ENCODE results near the gene HOGA1.

Gene HOGA1

DNA sequence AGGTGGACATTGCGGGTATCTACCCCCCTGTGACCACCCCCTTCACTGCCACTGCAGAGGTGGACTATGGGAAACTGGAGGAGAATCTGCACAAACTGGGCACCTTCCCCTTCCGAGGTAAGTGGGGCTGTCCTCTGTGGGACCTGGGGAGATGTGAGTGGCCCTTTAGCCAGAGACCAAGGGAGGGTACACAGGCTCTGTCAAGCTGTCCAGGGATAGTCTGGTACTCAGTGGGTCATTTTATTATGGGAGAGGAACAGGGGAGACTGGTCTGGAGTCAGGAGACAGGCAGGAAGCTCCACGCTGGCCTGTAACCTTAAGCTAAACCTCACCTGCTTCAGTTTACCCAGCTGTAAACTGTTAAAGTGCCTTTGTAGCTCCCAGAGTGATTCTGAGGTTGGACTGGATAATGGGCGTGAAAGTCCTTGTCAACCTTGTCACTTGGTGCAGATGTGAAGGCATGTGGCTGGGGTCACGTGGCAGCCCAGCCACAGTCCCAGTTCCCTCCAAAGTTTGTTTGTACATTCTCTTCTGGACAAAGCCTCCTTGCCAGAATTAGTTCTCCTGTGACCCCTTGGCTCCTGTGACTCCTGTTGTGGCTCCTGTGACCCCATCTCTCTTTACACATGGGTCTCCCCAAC lies 729 bp downstream of the HOGA1 start:
- Mint-ChIP-seq H3K27me3 (no peaks in the 10 kb centered on the region), H3K4me1 (ENCODE audit: low read depth) (no peaks in the 10 kb centered on the region), H3K36me3 (ENCODE audit: low read depth) (no peaks in the 10 kb centered on the region), H3K27ac (no peak overlapping the region), H3K9me3 (no peaks in the 10 kb centered on the region), H3K4me3 (no peak overlapping the region)

DNA sequence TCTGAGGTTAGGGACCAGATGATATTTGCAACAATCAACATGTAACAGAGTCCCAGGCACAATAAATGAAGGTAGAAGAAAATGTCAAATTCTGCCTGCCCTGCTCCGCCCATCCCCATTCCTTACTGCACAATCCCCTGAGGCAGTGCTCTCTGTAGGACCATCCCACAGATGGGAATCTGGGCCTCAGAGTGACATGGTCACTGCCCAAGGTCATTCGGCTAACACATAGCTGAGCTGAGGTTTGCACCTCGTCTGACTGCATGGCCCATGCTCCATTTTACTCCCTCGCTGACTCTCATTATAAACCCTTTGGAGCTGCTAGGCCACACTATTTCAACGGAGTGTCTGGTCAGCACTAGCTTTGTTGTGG lies 1.2 kb downstream of the HOGA1 start:
- Mint-ChIP-seq H3K4me1 (ENCODE audit: low read depth) (no peaks in the 10 kb centered on the region), H3K9me3 (no peaks in the 10 kb centered on the region), H3K27me3 (no peaks in the 10 kb centered on the region), H3K27ac (no peak overlapping the region), H3K4me3 (no peak overlapping the region), H3K36me3 (ENCODE audit: low read depth) (no peaks in the 10 kb centered on the region)

DNA sequence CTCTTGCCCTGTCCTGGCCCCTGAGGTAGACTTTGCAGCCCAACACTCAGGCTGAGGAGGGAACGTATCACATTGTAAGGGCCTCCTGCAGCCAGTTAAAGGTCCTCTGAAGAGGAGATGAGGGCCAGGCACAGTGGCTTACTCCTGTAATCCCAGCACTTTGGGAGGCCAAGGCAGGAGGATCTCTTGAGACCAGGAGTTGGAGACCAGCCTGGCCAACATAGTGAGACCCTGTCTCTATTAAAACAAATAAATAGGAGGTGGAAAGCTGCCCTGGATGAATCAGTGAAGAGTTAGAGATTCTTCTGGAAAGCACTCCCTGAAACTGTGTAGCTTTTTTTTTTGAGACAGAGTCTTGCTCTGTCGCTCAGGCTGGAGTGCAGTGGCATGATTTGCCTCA lies 3.0 kb downstream of the HOGA1 start:
- no peaks in the 10 kb centered on the region for H3K27me3 Mint-ChIP-seq
- H3K9me3 Mint-ChIP-seq = no peaks in the 10 kb centered on the region
- H3K27ac Mint-ChIP-seq = no peak overlapping the region
- no peak overlapping the region for H3K4me3 Mint-ChIP-seq
- H3K36me3 Mint-ChIP-seq (ENCODE audit: low read depth) = no peaks in the 10 kb centered on the region
- H3K4me1 Mint-ChIP-seq (ENCODE audit: low read depth) = no peaks in the 10 kb centered on the region

DNA sequence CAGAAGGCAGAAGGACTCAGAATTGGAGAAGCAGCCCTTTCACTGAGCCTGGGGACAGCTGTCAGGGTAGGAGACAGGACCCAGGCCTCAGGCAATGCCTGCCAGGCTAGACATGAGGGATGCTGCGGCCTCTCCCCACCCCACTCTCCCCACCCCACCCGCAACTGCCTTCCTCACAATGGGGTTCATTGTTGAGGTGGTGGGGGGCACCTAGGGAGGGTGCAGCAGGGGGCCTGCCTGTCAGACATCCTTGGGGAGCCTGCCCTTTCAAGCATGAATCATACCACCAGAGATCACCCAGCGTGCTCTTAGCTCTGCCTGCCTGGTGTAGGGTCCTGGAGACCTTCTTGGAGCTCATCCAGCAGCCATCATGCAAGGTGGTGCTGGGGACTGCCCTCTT lies 5.3 kb downstream of the HOGA1 start, which contains the start of gene C10orf62:
Gene C10orf62, plus strand, starts transcription at position 243 of the 400 bp plus-strand sequence. CDS start 177 bp downstream, outside the sequence.
- Mint-ChIP-seq H3K27ac (no peak within 1 kb of the TSS), H3K9me3 (no peaks in the 10 kb centered on the region), H3K4me1 (ENCODE audit: low read depth) (no peaks in the 10 kb centered on the region), H3K4me3 (no peak within 1 kb of the TSS), H3K27me3 (no peaks in the 10 kb centered on the region), H3K36me3 (ENCODE audit: low read depth) (no peaks in the 10 kb centered on the region)

DNA sequence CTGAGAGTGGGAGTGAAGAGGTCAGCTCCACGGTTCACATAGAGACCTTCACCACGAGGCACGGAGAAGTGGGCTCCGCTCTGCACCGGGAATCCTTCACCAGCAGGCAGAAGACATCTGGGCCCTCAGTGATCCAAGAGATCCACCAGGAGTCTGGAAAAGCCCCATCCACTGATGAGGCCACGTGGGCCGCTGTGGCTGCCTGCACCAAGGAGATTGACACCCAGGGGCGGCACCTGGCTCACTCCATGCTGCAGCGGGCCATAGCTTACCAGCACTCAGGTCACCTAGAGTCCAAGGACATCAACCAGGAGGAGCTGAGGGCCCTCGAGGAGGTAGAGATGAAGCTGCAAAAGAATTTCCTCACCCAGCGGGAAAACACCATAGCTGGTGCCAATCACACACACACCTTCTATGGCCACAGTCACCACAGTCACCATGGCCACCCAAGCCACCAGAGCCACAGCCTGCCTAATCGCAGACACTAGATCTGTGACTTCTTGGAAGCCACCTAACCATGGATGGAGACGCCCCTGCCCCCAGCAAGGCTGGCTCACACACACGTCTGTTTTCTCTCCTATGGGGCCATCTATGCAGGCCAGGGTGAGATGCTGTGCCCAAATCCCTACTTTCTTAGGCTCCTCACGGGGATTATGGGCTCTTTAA lies 6.0 kb downstream of the HOGA1 start:
- Mint-ChIP-seq H3K4me3 (no peak overlapping the region), H3K27ac (no peak overlapping the region), H3K9me3 (no peaks in the 10 kb centered on the region), H3K27me3 (no peaks in the 10 kb centered on the region), H3K36me3 (ENCODE audit: low read depth) (no peaks in the 10 kb centered on the region), H3K4me1 (ENCODE audit: low read depth) (no peaks in the 10 kb centered on the region)

DNA sequence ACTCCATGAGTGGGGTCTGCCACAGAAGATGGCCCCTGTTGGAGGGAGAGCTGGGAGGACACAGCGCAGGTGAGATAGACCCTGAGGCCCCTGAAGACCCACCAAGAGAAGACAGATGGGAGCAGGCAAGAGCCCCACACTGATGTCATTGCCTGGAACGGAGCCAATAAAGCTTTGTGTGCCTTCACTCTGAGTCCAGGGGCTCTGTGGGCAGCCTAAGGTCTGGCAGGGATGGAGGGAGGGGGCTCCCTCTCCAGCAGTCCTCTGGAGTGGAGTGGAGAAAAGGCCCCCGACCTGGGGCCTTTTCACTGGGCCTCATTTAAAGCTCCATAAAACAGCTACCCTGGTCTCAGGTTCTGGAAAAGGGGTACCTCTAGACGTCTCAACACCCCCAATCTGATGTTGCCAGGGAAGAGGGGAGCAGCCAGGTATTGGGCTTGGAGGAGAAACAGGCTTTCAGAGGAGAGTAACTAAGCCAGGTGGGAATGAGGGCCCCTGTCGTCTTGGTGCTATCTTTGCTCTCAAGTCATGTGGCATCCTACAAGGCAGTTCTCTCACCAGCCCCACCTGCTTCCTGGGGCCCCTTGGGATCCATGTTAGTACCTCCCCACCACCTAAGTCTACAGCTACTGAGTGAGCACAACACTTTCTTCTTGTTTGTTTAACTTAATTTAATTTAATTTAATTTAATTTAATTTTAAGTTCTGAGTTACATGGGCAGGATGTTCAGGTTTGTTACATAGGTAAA lies 6.7 kb downstream of the HOGA1 start:
- Mint-ChIP-seq H3K27ac (no peak overlapping the region), H3K27me3 (no peaks in the 10 kb centered on the region), H3K4me3 (no peak overlapping the region)

DNA sequence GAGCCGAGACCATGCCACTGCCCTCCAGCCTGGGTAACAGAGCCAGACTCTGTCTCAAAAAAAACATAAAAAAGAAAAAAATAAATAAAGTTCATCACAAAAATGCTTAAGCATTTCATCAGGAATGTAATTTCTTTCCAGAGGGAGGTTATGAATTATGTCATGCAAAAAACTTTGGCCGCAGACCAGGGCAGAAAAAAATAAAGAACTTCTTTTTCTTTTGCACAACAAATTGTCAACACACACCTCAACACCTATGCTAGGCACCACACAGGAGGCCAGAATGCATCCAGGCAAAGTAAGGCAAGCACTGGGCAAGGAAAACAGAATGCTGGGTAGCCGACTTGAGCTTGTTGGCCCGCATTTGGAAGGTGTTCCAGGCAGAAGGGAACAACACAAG lies 9.2 kb downstream of the HOGA1 start:
- Mint-ChIP-seq H3K27me3 (no peaks in the 10 kb centered on the region), H3K36me3 (ENCODE audit: low read depth) (no peaks in the 10 kb centered on the region), H3K9me3 (no peaks in the 10 kb centered on the region), H3K4me3 (no peak overlapping the region), H3K4me1 (ENCODE audit: low read depth) (no peaks in the 10 kb centered on the region), H3K27ac (no peak overlapping the region)

More for the DNA sequence above, 6.7 kb downstream of the HOGA1 start:
- no peaks in the 10 kb centered on the region for H3K9me3 Mint-ChIP-seq
- H3K4me1 Mint-ChIP-seq (ENCODE audit: low read depth) = no peaks in the 10 kb centered on the region
- H3K36me3 Mint-ChIP-seq (ENCODE audit: low read depth) = no peaks in the 10 kb centered on the region

DNA sequence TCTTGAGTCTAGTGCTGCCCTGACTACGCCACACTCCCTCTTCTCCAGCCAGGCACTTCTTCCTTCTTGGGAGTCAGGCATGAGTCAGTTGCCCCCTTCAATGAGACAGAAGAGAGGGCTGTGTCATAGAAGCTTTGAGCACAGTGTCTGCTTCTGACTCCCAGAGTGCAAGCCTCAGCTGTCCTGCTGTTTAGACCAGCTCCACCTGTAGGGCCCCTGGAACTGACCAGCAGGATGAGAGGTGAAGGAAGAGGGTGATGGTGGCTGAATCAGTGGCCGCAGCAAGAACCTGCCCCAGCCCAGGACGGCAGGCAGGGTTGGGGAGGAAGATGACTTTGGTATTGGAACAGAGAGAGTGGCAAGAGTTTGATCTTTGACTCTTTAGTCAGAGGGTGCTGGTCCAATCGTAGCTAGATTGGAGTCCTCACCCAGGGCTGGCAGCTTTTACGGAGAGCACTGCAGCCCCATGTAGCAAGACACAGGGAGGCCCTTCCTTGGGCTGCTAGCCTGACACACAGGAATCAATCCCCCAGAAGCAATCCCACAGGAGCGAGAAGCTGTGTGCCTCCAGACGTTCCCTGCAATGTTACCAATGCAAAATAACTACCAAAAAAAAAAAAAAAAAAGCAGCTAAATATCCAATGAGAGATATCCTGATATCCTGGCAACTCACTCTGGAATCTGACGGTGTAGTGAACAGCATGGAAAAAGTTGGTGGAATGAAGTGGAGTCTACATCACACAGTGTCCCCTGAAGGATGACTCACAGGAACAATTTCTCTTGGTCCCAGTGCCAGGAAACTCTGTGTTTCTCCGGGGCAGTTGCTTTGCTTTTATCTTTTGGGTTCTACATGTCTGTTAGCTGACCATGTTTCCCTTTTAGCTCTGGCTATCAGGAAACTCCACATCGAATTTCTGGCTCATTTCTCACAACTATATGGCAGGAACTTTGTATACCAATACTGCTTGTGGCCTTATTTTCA lies 12.2 kb downstream of the HOGA1 start:
- H3K9me3 Mint-ChIP-seq = no peaks in the 10 kb centered on the region
- no peaks in the 10 kb centered on the region for H3K36me3 Mint-ChIP-seq (ENCODE audit: low read depth)
- no peak overlapping the region for H3K4me3 Mint-ChIP-seq
- no peak overlapping the region for H3K27ac Mint-ChIP-seq
- no peaks in the 10 kb centered on the region for H3K27me3 Mint-ChIP-seq
- no peaks in the 10 kb centered on the region for H3K4me1 Mint-ChIP-seq (ENCODE audit: low read depth)

DNA sequence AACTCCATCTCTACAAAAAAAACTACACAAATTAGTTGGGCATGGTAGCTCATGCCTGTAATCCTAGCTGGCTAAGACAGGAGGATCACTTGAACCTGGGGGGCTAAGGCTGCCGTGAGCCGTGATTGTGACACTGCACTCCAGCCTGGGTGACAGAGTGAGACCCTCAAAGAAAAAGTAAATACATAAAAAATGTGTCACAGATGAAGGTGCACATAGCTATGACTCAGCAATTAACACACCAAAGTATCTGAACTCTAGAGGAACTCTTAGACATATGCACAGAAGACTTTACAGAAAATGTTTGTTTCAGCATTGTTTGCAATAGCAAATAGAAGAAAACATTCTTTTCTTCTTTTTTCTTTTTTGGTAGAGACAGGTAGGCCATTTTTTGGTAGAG lies 13.6 kb downstream of the HOGA1 start:
- H3K4me1 Mint-ChIP-seq (ENCODE audit: low read depth) = no peaks in the 10 kb centered on the region
- no peak overlapping the region for H3K4me3 Mint-ChIP-seq
- no peaks in the 10 kb centered on the region for H3K27me3 Mint-ChIP-seq
- H3K9me3 Mint-ChIP-seq = no peaks in the 10 kb centered on the region
- no peak overlapping the region for H3K27ac Mint-ChIP-seq
- no peaks in the 10 kb centered on the region for H3K36me3 Mint-ChIP-seq (ENCODE audit: low read depth)

DNA sequence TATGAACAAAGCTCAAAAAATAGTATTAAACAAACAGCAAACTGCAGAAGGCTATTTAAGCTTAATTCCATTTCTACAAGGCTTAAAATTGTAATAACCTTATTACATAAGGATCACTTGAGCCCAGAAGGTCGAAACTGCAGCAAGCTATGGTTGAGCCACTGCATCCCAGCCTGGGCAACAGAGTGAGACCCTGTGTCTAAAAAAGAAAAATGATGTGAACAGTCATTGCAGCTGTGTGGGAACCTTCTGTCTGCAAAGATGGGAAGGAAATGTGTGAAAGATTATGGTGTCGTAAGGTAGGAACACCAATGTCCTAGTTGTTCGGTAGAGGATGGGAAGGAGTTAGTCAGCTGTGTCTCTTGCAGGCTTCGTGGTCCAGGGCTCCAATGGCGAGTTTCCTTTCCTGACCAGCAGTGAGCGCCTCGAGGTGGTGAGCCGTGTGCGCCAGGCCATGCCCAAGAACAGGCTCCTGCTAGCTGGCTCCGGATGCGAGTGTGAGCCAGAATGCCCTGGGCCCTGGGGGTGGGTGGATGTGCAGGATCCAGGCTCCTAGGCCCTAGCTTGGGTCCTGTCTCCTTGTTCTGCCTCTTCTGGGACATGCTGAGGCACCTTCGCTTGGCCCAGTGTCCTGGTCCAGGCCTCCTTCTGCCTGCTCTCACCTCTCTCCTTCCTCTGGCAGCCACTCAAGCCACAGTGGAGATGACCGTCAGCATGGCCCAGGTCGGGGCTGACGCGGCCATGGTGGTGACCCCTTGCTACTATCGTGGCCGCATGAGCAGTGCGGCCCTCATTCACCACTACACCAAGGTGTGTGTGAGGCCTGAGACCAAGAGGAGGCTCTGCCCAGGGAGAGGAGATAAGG lies 14.4 kb downstream of the HOGA1 start:
- H3K4me1 Mint-ChIP-seq (ENCODE audit: low read depth) = no peaks in the 10 kb centered on the region
- H3K4me3 Mint-ChIP-seq = no peak overlapping the region
- no peaks in the 10 kb centered on the region for H3K27me3 Mint-ChIP-seq
- H3K36me3 Mint-ChIP-seq (ENCODE audit: low read depth) = no peaks in the 10 kb centered on the region
- no peak overlapping the region for H3K27ac Mint-ChIP-seq
- H3K9me3 Mint-ChIP-seq = no peaks in the 10 kb centered on the region

DNA sequence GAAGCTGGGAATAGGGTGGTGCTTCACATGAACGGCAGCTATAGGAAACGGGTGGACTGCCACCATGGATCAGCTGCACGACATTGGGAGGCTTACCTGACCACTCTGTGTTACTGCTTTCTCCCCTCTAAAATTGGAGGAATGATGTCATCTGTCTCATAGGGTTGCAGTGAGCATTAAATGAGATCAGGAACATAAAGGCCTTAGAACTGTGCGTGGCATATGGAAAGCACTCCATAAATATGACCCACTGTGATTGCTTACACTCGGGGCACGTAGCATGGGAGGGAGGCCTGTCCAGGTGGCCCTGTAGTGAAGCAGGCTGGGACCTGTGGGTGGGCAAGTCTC lies 15.1 kb downstream of the HOGA1 start:
- no peak overlapping the region for H3K4me3 Mint-ChIP-seq
- H3K27ac Mint-ChIP-seq = no peak overlapping the region
- H3K36me3 Mint-ChIP-seq (ENCODE audit: low read depth) = no peaks in the 10 kb centered on the region
- H3K4me1 Mint-ChIP-seq (ENCODE audit: low read depth) = no peaks in the 10 kb centered on the region
- H3K9me3 Mint-ChIP-seq = no peaks in the 10 kb centered on the region
- H3K27me3 Mint-ChIP-seq = no peaks in the 10 kb centered on the region

DNA sequence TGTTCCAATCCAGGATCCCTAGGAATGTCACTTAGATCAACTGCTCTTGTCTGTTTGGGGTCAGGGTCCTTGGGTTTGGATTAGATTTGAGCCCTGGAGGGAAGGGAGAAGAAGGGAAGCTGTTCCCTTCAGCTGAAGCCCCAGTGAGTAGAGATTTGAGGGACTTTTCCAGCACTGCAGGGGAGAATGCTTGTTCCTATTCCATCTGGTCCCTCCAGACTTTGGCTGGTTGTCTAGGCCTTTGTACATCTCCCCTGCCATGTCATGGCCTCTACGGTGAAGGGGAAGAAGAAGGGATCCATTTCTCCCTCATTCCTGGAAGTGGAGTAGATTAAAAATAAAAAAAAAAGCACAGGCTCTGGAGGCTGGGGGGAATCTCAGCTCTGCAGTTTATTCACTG lies 16.4 kb downstream of the HOGA1 start:
- Mint-ChIP-seq H3K27me3 (no peaks in the 10 kb centered on the region), H3K36me3 (ENCODE audit: low read depth) (no peaks in the 10 kb centered on the region), H3K27ac (no peak overlapping the region), H3K4me3 (no peak overlapping the region), H3K4me1 (ENCODE audit: low read depth) (no peaks in the 10 kb centered on the region), H3K9me3 (no peaks in the 10 kb centered on the region)

DNA sequence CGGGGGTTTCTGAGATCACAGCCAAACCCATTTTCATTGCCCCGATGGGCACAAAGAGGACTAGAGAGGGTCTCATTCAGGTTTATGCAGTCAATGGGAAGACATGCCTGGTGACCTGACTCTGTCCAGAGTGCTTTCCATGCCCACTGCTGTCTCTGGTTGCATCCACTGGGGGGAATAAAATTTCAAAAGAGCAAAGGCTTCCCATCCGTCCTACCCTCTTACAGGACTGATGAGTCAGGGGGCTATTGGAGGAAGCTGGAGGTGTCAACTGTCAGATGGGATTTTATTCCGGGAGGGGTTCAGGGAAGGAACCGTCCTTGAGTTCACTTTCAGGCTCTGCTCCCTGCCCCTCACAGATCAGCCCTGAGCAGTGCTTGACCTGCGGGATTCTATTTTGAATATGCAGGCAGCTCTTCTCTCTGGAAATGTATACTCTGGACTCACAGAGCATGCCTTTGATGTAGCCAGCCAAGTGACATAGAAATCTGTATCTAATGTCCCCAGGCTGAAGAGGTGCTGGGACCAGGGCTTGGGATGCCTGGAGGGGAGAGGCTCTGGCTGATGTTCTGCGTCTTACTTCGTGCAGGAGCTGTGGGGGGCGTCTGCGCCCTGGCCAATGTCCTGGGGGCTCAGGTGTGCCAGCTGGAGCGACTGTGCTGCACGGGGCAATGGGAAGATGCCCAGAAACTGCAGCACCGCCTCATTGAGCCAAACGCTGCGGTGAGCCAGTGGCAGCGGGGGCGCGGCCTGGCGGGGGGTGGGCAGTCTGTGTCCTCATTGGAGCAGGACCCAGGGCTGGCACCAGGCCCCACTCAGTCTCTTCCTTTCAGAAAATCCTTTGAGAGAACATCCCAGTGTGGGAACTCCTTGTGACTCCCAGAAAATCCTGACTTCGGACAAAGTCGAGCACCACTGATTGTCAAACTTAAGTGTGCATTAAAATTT lies 17.4 kb downstream of the HOGA1 start:
- Mint-ChIP-seq H3K36me3 (ENCODE audit: low read depth) (no peaks in the 10 kb centered on the region), H3K27me3 (no peaks in the 10 kb centered on the region), H3K9me3 (no peaks in the 10 kb centered on the region), H3K4me1 (ENCODE audit: low read depth) (no peaks in the 10 kb centered on the region), H3K27ac (no peak overlapping the region), H3K4me3 (no peak overlapping the region)
